Renal pelvis (tissue), 4 donors: ENCODE results near the gene RNF121. TPM values are rescaled to one million over a fixed set of nuclear protein-coding genes. Genes with fewer than 3 reads are reported as not detected.
A peak's percentile ranks its signal among the peaks of the same experiment; 100 is the strongest.

Experiments
- DNase-seq: peaks from one replicate; pipeline ENCODE4 v3.0.0-alpha.2; 2013
- polyA plus RNA-seq, 3 donors: library from polyadenylated mRNA; unstranded; fragments of 120-200 nt; gene quantifications; one replicate each; pipeline ENCODE4 v1.2.1, GENCODE V29; 2013; ENCODE audit not compliant: insufficient read length in 3 of 3

The RNF121 gene
- polyA plus RNA-seq, 3 donors: 40.2 to 47.9 (median 41.8) TPM

DNA sequence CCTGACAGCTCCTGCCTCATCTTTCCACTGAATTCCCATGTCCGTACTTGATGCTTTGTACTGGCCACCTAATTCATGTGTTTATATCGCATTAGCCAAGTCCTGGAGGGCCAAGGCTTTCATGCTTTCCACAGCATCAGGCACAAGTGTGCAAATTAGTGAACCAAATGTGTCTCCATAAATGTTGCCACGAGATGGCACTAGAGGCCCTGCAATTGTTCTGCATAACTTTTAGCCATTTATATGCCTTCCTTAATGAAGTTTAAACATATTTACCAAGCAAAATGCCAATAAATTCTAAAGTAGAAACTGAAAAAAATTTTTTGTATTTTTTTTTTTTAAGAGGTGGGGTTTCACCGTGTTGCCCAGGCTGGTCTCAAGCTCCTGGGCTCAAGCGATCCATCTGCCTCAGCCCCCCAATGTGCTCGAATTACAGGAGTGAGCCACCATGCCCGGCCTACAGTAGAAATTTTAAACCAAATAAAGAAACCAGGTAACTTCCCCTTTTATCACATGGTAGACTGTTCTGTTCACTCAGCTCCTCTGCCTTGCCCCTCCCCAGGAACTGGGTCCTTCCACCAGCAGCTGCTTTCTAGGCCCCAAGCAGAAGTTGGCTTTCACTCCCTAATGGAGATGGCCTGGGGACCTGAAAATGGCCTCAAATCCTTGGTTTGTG is 49.0 kb downstream of the RNF121 start:
- DNase-seq: peak; percentile 43

- no peak for DNase-seq
Measured at GRCh38 chr11:71979094-71979493, 50.2 kb downstream of the RNF121 start.

DNA sequence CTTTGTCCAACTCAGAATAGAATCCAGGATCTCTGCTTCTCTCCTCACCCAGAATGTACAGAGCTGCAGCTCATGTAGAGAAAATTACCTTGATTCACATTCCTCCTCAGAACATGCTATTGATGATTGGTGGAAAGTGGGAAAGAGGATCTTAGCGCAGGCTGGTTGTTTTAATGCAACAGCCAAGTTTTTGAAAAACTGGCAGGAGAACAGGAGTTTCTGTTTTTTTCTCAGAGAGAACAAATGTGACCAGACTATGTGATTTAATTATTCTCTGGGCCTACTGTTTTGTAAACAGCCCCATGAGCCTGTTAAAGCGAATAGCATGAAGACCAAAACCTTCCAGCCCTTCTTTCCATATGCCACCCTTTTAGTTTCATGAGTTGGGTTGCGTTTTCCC is 50.8 kb downstream of the RNF121 start:
- DNase-seq: no peak

GRCh38 chr11:71986131-71986530 is 57.3 kb downstream of the RNF121 start:
- no peak for DNase-seq

DNA sequence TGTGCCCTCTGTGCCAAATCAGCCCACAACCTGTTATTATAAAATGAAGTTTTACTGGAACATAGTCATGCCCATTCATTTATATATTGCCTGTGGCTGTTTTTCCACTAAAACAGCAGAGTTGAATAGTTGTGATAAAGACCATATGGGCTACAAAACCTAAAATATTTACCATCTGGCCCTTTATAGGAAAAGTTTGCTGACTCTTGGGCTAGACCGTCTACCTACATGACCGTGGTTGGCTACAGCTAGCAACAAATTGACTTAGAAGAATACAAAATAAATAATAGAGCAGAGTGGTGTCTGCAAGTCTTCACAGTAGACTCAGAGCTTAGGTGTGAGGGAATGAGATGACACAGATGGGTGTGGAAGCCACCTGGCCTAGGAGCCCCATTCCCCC is 58.7 kb downstream of the RNF121 start:
- no peak for DNase-seq

DNA sequence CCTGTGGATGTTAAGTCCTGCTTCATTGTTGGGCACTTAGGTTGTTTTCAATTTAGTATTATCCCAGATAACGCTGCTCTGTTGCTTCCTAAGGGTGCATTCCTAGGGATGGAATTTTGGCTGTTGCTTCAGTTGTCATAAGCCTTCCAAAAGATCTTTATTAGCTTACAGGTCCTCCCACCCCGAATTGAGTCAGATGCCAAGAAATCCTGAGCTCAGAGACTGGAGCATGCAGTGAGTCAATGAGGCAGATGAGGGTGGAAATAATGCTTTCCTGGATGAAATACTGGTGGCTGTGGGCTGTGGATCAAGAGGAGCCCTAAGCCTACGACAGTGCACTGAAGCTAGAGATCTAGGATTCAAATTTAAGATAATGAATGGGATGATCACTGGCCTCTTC is 59.2 kb downstream of the RNF121 start:
- no peak for DNase-seq

DNA sequence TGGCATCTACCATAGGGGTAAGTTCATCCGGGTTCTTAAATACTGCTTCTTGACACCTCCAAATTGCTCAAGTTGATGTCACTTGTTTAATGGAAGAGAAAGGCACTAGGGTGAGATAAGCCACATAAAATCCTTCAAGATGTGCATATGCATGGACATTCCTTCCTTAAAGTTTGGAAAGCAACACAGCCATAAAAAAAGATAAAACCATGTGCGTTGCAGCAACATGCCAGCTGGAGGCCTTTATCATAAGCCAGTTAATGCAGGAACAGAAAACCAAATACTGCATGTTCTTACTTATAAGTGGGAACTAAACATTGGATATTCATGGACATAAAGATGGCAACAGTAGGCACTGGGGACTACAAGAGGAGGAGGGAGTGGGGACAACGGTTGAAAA is 61.9 kb downstream of the RNF121 start:
- no peak for DNase-seq

DNA sequence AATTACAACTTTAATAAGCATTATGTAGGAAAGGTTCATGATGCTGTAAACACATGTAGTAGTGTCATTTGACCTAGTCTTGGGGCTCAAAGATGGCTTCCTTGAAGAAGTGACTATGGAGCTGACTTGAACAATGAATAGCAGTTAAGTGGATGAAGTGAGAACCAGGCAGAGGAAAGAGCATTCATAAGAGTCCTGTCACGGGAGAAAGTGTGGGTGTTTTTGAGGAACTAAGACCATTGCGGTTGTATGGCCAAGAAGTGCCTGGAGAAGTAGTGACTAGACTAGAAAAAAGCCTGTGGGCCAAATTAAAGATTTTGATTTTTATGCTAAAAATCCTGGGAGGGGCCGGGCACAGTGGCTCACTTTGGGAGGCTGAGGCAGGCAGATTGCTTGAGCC is 62.6 kb downstream of the RNF121 start:
- no peak for DNase-seq

- DNase-seq: no peak
Measured at GRCh38 chr11:71992136-71992730, 63.4 kb downstream of the RNF121 start.

- no peak for DNase-seq
Measured at GRCh38 chr11:71994786-71995185, 65.9 kb downstream of the RNF121 start.

GRCh38 chr11:71995726-71996291 is 67.0 kb downstream of the RNF121 start:
- no peak for DNase-seq

DNA sequence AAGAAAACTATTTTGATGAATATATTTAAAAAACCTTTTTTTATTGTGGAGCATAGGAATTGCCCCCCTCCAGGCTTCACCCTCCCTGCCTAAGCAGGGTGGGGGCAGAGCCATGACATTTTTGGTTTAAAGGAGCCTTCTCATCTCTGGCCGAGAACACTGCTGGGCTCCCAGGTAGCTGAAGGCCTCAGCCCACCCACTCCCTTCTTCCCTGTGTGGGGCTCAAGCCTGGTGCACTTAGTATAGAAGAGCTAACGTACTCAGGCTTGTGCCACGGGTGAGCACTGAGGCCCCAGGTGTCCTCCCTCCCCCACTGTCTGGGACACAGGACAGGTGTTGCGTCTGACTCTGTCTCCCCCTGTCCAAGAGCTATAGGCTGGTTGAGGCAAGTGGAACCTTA is 67.7 kb downstream of the RNF121 start:
- DNase-seq: no peak

GRCh38 chr11:71996946-71997345 is 68.1 kb downstream of the RNF121 start:
- DNase-seq: no peak

- DNase-seq: no peak
Measured at GRCh38 chr11:71997594-71997993, 68.7 kb downstream of the RNF121 start.

DNA sequence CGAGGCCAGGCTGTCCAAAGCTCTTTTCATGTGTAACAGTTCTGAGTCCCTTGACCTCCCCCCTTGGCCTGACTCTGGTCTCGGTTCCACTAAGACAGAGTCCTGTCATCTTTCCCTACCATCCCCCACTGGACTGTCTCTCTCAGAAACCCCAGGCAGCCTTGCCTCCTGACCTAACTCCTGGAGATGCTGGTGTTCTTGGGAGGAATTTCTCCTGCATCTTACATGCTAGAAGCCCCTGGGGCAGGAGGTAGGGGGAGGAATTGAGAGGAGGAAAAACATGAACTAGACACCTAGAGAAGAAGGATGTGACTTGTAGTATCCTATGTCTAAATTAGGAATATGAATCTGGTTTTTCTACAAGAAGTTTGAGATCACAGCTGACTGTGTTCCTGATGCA is 69.2 kb downstream of the RNF121 start:
- no peak for DNase-seq

DNA sequence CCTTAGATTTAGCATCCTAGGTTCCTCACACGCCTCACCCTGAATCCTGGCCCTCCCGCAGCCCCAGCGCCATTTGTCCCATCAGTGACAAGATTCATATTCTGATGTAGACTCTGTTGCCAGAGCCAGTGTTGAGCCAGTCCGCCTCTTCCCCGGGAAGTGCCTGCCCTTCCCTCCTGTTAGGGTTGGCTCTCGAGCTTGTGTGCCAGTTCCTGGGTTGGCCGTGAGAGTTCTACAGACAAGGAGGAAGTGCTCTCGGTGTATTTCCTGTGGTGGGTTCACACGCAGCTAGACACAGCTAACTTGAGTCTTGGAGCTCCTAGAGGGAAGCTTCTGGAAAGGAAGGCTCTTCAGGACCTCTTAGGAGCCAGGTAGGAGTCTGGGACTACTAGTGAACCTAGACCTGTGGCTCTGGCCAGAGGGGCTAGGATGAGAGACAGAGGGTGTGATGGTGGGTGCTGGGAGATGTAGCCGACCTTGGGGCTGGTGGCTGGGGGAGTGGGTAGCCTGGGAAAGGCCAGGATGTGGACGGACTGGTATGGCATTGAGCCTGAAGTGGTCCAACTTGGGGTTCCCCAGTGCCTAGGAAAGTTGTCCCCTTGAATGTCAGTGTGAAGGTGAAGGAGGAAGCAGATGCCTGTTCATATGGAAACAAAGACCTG is 69.9 kb downstream of the RNF121 start, which contains the start of gene IL18BP:
Gene IL18BP, plus strand, starts transcription at position 261 of the 662 bp plus-strand sequence. CDS start 1,076 bp downstream, outside the sequence.
- no peak for DNase-seq

DNA sequence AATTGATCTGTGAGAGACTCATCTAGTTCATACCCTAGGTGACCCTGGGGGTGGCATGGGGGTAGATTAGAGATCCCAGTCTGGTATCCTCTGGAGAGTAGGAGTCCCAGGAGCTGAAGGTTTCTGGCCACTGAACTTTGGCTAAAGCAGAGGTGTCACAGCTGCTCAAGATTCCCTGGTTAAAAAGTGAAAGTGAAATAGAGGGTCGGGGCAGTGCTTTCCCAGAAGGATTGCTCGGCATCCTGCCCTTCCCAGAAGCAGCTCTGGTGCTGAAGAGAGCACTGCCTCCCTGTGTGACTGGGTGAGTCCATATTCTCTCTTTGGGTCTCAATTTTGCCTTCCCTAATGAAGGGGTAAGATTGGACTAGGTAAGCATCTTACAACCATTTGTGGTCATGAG is 70.5 kb downstream of the RNF121 start:
- no peak for DNase-seq

- no peak for DNase-seq
Measured at GRCh38 chr11:71999798-72000197, 71.0 kb downstream of the RNF121 start.

GRCh38 chr11:72000202-72000867 is 71.5 kb downstream of the RNF121 start:
- no peak for DNase-seq

DNA sequence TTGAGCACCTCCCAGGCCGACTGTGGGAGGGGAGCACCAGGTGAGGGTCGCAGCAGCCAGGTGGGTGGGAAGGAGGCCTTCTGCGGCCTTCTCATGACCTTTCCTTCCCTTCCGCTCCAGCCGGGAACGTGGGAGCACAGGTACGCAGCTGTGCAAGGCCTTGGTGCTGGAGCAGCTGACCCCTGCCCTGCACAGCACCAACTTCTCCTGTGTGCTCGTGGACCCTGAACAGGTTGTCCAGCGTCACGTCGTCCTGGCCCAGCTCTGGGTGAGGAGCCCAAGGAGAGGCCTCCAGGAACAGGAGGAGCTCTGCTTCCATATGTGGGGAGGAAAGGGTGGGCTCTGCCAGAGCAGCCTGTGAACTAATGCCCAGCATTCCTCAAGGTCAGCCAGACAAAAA is 72.4 kb downstream of the RNF121 start:
- no peak for DNase-seq

DNA sequence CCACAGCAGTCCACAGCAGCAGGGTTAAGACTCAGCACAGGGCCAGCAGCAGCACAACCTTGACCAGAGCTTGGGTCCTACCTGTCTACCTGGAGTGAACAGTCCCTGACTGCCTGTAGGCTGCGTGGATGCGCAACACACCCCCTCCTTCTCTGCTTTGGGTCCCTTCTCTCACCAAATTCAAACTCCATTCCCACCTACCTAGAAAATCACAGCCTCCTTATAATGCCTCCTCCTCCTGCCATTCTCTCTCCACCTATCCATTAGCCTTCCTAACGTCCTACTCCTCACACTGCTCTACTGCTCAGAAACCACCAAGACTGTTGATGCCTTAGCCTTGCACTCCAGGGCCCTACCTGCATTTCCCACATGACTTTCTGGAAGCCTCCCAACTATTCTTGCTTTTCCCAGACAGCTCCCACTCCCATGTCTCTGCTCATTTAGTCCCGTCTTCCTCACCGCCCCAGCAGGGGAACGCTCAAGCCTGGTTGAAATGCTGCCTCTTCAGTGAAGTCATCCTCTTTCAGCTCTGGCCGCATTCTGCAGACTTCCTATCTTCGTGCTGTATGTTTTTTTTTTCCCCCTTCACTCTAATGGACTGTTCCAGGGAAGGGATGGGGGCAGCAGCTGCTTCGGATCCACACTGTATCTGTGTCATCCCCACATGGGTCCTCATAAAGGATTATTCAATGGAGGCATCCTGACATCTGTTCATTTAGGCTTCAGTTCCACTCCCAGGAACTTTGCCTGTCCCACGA is 73.2 kb downstream of the RNF121 start:
- no peak for DNase-seq
